ENCODE measurements around the gene PVALB. TPM values are rescaled to one million over a fixed set of nuclear protein-coding genes. Genes with fewer than 3 reads are reported as not detected.

PVALB gene
- total RNA-seq, 1 donor from 2014 or later, result not detected

- no peak for TF ChIP-seq CTCF (IDR thresholded peaks at IDR 0.05)
- DNase-seq (ENCODE audit: extremely low spot score, unreplicated experiment), result peak; percentile 78
- H3K27me3 Mint-ChIP-seq (ENCODE audit: unreplicated experiment), result no peaks in the 10 kb centered on the region
- H3K9me3 Mint-ChIP-seq (ENCODE audit: unreplicated experiment), result no peaks in the 10 kb centered on the region
- H3K4me3 Mint-ChIP-seq (ENCODE audit: unreplicated experiment), result no peak overlapping the region
- no peaks in the 10 kb centered on the region for H3K4me1 Mint-ChIP-seq (ENCODE audit: unreplicated experiment)
- H3K27ac Mint-ChIP-seq (ENCODE audit: unreplicated experiment), result no peak overlapping the region
- peaks cover 3% of the 10 kb centered on the region for H3K36me3 Mint-ChIP-seq (ENCODE audit: unreplicated experiment)
Measured at GRCh38 chr22:36762687-36763260, 54.1 kb downstream of the PVALB start.

GRCh38 chr22:36761553-36762240, 55.1 kb downstream of the PVALB start:
- DNase-seq (ENCODE audit: extremely low spot score, unreplicated experiment), result peak; percentile 65
- TF ChIP-seq CTCF (IDR thresholded peaks at IDR 0.05), result no peak
- Mint-ChIP-seq H3K4me3 (ENCODE audit: unreplicated experiment) (no peak overlapping the region), H3K27me3 (ENCODE audit: unreplicated experiment) (no peaks in the 10 kb centered on the region), H3K4me1 (ENCODE audit: unreplicated experiment) (no peaks in the 10 kb centered on the region), H3K27ac (ENCODE audit: unreplicated experiment) (no peak overlapping the region), H3K9me3 (ENCODE audit: unreplicated experiment) (no peaks in the 10 kb centered on the region), H3K36me3 (ENCODE audit: unreplicated experiment) (peaks cover 1% of the 10 kb centered on the region)

GRCh38 chr22:36760786-36761185, 56.0 kb downstream of the PVALB start:
- peak; percentile 51 for DNase-seq (ENCODE audit: extremely low spot score, unreplicated experiment)
- no peak for TF ChIP-seq CTCF (IDR thresholded peaks at IDR 0.05)
- no peaks in the 10 kb centered on the region for H3K4me1 Mint-ChIP-seq (ENCODE audit: unreplicated experiment)

GRCh38 chr22:36759481-36760159, 57.2 kb downstream of the PVALB start:
- H3K36me3 Mint-ChIP-seq (ENCODE audit: unreplicated experiment), result no peaks in the 10 kb centered on the region

More at GRCh38 chr22:36760786-36761185, 56.0 kb downstream of the PVALB start:
- no peak overlapping the region for H3K4me3 Mint-ChIP-seq (ENCODE audit: unreplicated experiment)
- no peaks in the 10 kb centered on the region for H3K9me3 Mint-ChIP-seq (ENCODE audit: unreplicated experiment)
- no peaks in the 10 kb centered on the region for H3K27me3 Mint-ChIP-seq (ENCODE audit: unreplicated experiment)
- H3K27ac Mint-ChIP-seq (ENCODE audit: unreplicated experiment), result no peak overlapping the region
- no peaks in the 10 kb centered on the region for H3K36me3 Mint-ChIP-seq (ENCODE audit: unreplicated experiment)

More at GRCh38 chr22:36759481-36760159, 57.2 kb downstream of the PVALB start:
- H3K27me3 Mint-ChIP-seq (ENCODE audit: unreplicated experiment), result peaks cover 5% of the 10 kb centered on the region
- H3K9me3 Mint-ChIP-seq (ENCODE audit: unreplicated experiment), result no peaks in the 10 kb centered on the region
- DNase-seq (ENCODE audit: extremely low spot score, unreplicated experiment), result peak; percentile 65
- no peak for TF ChIP-seq CTCF (IDR thresholded peaks at IDR 0.05)
- no peak overlapping the region for H3K4me3 Mint-ChIP-seq (ENCODE audit: unreplicated experiment)
- no peaks in the 10 kb centered on the region for H3K4me1 Mint-ChIP-seq (ENCODE audit: unreplicated experiment)
- H3K27ac Mint-ChIP-seq (ENCODE audit: unreplicated experiment), result no peak overlapping the region
